ENCODE measurements around the gene DDX28. TPM values are rescaled to one million over a fixed set of nuclear protein-coding genes. Genes with fewer than 3 reads are reported as not detected.

The DDX28 gene
- total and polyA plus RNA-seq, 2 experiments from 2014 or later = 12.2 to 23.8 TPM

GRCh38 chr16:68015681-68016080 is 7.4 kb downstream of the DDX28 start, which contains the start of gene DPEP2NB:
TSS of gene DPEP2NB (minus strand) at chr16:68015911. CDS start at chr16:68015770, 141 bp downstream.
- no peaks in the 10 kb centered on the region; the same call in 2 of the 3 replicates for H3K9me3 Mint-ChIP-seq
- Histone ChIP-seq H3K9me2 (ENCODE audit: insufficient read depth) (no peaks in the 10 kb centered on the region), H3K4me1 (ENCODE audit: insufficient read depth) (no peaks in the 10 kb centered on the region), H3K4me2 (no peak within 1 kb of the TSS), H2AFZ (peak within 1 kb of the TSS; percentile 72; the same call in 1 of the 2 replicates), H3K36me3 (ENCODE audit: insufficient read depth) (no peaks in the 10 kb centered on the region), H4K20me1 (replicated peaks; ENCODE audit: insufficient read depth) (no peaks in the 10 kb centered on the region), H3K27ac (ENCODE audit: low read depth) (no peak within 1 kb of the TSS), H3K79me2 (replicated peaks; ENCODE audit: insufficient read depth) (no peaks in the 10 kb centered on the region), H3K4me3 (no peak within 1 kb of the TSS), H3K27me3 (ENCODE audit: insufficient read depth) (no peaks in the 10 kb centered on the region), H3F3A (replicated peaks; ENCODE audit: low read depth) (no peaks in the 10 kb centered on the region)
- DNase-seq (ENCODE audit: low spot score) (no peak), ATAC-seq (no peak)
- no peaks in the 10 kb centered on the region for H3K4me1 Mint-ChIP-seq
- no peak within 1 kb of the TSS for H3K4me3 Mint-ChIP-seq
- H3K36me3 Mint-ChIP-seq (ENCODE audit: low read depth) = no peaks in the 10 kb centered on the region
- no peak within 1 kb of the TSS for H3K27ac Mint-ChIP-seq
- TF ChIP-seq, protein P1, sequence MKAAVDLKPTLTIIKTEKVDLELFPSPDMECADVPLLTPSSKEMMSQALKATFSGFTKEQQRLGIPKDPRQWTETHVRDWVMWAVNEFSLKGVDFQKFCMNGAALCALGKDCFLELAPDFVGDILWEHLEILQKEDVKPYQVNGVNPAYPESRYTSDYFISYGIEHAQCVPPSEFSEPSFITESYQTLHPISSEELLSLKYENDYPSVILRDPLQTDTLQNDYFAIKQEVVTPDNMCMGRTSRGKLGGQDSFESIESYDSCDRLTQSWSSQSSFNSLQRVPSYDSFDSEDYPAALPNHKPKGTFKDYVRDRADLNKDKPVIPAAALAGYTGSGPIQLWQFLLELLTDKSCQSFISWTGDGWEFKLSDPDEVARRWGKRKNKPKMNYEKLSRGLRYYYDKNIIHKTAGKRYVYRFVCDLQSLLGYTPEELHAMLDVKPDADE (IDR thresholded peaks at IDR 0.05) = no peak
- TF ChIP-seq CREB1 (CRISPR knock-in tag; IDR thresholded peaks at IDR 0.05; ENCODE audit: low read depth) = no peak
- TF ChIP-seq POLR2AphosphoS5 (IDR thresholded peaks at IDR 0.05; ENCODE audit: low read depth) = no peak
- no peak for TF ChIP-seq NANOG (IDR thresholded peaks at IDR 0.05; ENCODE audit: borderline replicate concordance)
- no peak for TF ChIP-seq EZH2 (IDR thresholded peaks at IDR 0.05; ENCODE audit: low read depth, unreplicated experiment)
- TF ChIP-seq JUNB (IDR thresholded peaks at IDR 0.05; ENCODE audit: unreplicated experiment) = no peak
- no peak for TF ChIP-seq CTCF (conservative IDR thresholded peaks at IDR 0.05; ENCODE audit: low read depth in 2 of 2)
- TF ChIP-seq ZNF331 (CRISPR knock-in tag; IDR thresholded peaks at IDR 0.05; ENCODE audit: low read depth) = no peak
- no peak for TF ChIP-seq STAT1 (IDR thresholded peaks at IDR 0.05; ENCODE audit: unreplicated experiment)
- no peak for TF ChIP-seq REST (IDR thresholded peaks at IDR 0.05; ENCODE audit: unreplicated experiment)
- TF ChIP-seq ZNF462 (CRISPR knock-in tag; IDR thresholded peaks at IDR 0.05) = no peak
- no peak for TF ChIP-seq EZH2phosphoT487 (IDR thresholded peaks at IDR 0.05; ENCODE audit: unreplicated experiment)
- no peak for TF ChIP-seq ZNF114 (CRISPR knock-in tag; IDR thresholded peaks at IDR 0.05)
- H3K27me3 Mint-ChIP-seq (ENCODE audit: insufficient read depth, low read depth, poor library complexity) = peaks cover 11% of the 10 kb centered on the region

Data from GM23338 (cell line).